ENCODE measurements around the gene ARPC4.

ARPC4 gene

DNA sequence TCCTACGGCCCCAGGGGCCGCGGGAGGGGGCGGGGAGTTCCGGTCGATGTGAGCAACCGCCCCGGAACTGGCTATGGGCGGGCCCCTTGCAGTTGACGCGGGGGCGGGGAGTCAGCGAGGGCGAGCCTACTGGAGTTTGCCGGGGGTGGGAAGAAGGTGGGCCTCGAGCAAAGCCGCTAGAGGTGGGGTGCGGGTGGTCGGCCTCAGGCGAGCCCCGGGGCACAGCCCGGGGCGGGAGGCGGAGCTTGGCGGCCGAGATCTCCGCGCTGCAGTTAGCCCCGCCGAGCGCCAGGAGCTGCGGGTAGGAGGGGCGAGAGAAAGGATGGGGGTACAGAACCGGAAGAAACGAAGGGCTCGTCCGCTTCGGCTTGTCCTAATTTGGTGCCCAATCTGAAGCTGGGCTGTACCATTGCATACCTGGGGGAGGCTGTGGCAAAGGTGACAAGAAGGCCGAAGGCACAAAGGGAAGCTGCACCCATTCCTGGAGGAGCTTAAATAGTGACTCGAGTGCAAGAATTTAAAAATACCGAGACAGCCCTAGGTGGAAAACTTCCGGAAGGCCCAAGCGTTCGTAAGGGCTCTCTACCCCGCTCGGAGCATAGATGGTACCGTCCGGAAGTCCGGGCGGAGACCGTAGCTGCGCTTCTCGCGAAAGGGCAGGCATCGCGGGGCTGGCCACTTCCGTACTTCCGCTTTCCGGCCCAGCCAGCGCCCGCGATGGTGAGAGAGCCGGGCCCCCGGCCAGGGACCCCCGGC lies at the start of gene ARPC4, which contains the start of gene TADA3:
Gene ARPC4, plus strand, starts transcription at position 678 of the 756 bp plus-strand sequence. Its CDS starts 40 bp downstream, at position 718.
Gene TADA3, minus strand, starts transcription at position 69 of the 756 bp plus-strand sequence. CDS start 1,007 bp downstream, outside the sequence.
- DNase-seq: peak; percentile 91

GRCh38 chr3:9743548-9743947 lies 49.3 kb upstream of the ARPC4 start:
- no peak for DNase-seq

- DNase-seq: no peak
Measured at GRCh38 chr3:9744162-9744561, 48.7 kb upstream of the ARPC4 start.

DNA sequence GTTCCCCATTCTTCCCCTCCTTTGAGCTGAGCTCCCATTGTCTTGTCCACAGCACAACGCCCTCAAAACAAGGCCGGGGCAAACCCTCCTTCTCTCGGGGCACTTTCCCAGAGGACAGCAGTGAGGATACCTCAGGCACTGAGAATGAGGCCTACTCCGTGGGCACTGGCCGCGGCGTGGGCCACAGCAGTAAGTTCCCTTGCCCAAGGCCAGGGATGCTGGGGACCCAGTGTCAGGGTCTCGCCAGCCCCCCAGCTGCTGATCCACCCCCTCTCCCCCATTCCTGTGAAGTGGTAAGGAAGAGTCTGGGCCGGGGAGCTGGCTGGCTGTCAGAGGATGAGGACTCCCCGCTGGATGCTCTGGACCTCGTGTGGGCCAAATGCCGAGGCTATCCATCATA lies 47.4 kb upstream of the ARPC4 start:
- no peak for DNase-seq

GRCh38 chr3:9746330-9746729 lies 46.6 kb upstream of the ARPC4 start:
- no peak for DNase-seq

- no peak for DNase-seq
Measured at GRCh38 chr3:9747267-9747666, 45.6 kb upstream of the ARPC4 start.

GRCh38 chr3:9748031-9748430 lies 44.9 kb upstream of the ARPC4 start:
- DNase-seq: no peak

GRCh38 chr3:9749296-9749644 lies 43.6 kb upstream of the ARPC4 start:
- DNase-seq: no peak

DNA sequence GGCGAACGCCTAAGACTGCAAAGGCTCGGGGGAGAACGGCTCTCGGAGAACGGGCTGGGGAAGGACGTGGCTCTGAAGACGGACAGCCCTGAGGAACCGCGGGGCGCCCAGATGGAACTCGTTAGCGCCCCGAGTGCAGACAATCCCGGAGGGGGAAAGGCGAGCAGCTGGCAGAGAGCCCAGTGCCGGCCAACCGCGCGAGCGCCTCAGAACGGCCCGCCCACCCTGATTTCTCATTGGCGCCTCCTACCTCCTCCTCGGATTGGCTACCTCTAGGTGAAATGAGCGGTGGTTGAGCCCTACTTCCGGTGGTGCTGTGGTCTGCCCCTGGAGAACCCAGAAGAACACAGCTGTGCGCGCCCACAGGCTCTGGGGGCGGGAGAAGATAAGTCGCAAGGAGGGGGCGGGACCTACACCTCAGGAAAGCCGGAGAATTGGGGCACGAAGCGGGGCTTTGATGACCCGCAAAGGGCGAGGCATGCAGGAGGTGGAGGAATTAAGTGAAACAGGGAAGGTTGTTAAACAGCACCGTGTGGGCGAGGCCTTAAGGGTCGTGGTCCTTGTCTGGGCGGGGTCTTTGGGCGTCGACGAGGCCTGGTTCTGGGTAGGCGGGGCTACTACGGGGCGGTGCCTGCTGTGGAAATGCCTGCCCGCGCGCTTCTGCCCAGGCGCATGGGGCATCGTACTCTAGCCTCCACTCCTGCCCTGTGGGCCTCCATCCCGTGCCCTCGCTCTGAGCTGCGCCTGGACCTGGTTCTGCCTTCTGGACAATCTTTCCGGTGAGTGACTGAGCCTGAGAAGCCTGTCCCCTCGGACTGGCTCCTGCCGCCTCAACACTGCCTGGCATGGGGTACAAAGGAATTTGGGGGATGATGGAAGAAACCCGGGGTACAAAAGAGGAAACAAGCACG lies 43.0 kb upstream of the ARPC4 start, which contains the start of gene OGG1:
Gene OGG1, plus strand, starts transcription at position 308 of the 911 bp plus-strand sequence. Its CDS starts 335 bp downstream, at position 643.
- DNase-seq: peak; percentile 92

- DNase-seq: no peak
Measured at GRCh38 chr3:9750556-9751411, 42.1 kb upstream of the ARPC4 start.

- DNase-seq: no peak
Measured at GRCh38 chr3:9754678-9755077, 38.2 kb upstream of the ARPC4 start.

DNA sequence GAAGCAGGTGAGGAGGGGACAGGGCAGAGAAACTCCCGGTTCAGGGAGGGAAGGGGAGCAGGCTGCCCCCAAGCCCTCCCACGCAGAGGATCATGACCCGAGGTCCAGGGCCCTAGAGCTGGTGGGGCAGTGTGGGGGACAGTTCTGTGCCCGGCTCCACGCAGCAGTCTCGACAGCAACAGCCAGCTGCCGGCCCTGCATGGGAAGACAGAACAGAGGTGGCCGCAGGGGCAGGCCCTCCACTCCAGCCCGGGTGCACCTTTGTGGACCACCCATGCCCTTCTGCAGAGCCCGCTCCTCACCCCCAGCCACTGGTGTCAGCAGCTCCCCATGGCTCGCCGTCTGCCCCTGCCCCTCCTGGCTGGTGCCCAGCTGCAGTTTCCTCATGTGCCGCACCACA lies 35.5 kb upstream of the ARPC4 start:
- no peak for DNase-seq

DNA sequence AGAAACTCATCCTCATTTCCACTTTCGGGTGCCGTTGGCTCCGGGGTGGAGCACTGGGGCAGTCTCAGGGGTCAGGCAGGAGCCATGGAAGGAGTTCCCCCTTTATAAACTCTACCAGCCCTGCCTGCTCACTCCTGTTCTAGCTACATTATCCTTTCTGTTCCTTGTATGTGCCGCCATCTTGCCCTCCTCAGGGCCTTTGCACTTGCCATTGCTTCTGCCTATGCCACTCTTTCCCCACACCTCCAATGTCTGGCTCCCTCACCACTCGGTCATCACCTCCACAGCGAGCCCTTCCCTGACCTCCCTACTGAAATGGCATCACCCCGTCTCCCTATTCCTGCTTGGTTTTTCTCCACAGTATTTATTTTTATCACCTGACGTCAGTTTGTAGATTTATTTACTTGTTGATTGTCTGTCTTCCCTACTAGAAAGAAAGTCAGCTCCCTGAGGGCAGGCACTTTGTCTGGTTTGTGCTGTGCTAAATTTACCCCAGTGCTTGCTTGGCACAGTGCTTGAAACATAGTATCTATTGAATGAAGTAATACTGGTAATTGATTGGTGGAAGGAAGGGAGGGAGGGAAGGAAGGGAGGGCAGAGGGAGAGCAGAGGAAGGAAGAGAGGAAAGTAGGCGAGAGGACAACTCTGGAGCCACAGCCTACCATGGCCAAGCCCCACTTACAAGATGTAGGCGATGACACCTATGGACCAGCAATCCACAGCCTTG lies 31.9 kb upstream of the ARPC4 start:
- DNase-seq: no peak

DNA sequence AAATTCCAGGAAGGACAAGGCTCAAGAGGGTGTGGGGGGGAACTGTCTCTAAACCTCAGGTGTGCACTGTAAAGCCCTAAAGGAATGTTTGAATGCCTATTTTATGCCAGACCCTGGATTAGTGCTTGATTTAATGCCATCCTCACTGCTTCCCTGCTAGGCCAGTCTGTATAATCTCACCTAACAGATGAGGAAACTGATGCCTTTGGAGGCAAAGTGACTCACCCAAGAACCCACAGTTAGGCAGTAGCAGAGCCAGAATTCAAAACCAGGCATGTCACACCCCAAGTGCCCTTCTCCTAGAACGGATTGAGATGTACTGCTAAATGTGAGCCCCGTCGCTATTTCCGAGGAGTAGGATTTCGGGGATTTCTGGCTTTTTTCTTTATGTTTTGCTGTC lies 31.0 kb upstream of the ARPC4 start:
- DNase-seq: no peak

GRCh38 chr3:9762871-9763270 lies 30.0 kb upstream of the ARPC4 start:
- no peak for DNase-seq

DNA sequence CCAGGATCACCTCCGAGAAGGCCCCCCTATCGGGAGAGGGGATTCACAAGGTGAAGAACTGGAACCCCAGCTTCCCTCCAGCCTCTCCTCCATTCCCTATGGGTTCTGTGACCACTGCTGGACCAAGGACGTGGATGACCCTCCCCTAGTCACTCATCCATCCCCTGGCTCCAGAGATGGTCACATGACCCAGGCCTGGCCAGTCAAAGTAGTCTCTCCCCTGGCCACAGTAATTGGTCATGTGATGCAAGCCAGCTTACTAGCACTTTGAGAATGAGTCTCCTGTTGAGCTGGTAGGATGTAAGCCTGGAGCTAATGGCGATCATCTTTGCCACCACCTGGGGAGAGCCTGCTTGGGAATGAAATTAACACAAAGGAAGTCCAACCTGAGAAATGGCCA lies 27.0 kb upstream of the ARPC4 start:
- no peak for DNase-seq

DNA sequence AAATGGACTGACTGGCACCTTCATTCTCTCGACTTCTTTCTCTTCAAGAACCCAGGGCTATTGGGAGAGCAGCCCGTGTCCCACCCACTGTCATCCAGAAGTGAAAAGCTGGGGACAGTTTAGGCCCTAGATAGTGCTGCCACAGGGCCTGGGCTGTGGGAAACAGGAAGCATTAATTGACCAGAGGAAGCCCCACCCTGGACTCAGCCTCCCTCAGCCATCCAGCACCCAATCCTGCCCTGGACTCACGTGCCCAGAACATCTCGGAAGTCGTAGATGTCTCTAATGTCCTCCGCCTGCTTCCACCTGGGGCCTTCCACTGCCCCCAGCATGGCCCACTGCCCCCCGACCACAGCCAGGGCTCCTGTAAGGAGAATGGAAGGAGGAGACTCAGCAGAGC lies 25.5 kb upstream of the ARPC4 start:
- DNase-seq: no peak

DNA sequence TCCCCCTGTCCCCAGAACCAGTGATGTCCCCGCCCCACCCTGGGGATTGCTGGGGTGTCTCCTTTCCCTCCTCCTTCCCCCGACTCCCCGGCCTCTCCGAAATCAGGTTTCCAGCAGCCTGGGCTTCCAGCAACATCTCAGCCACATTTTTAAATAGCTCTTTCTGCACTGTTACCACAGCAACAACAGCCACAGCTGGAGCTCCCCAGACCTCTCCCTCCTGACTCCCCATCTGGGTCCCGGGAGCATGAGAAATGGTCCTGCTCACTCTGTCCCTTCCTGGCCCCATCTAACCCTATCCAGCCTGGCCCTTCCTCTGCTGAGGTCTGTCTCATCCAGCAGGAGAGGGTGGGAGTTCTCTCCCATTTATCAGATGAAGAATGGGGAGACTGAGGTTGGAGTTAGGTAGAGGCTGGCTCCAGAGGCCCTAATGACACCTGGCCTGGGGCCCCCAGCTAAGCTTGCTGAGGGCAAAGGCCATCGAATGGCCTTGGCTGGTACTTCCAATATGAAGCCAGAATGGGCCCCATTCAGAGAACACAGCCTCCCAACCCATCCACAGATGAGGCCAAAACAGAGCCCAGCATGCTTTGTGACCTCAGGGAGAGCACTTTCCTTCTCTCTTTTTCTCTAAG lies 24.6 kb upstream of the ARPC4 start:
- no peak for DNase-seq

DNA sequence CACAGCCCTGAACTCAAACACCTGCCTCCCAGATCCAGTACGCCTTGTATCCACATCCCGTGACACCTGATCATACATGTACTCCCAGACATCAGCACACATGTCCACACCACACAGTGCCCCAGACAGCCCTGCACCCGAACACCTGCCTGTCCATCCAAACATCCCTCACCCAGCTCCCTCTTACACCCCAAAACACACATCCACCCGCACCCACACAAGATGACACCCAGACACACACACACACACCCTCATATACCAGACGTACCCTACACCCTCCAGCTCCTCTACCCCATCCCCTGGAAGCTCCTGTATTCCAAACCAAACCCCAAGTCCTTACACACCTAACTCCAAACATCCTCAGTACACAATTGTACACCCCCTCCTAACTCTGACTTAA lies 23.9 kb upstream of the ARPC4 start:
- no peak for DNase-seq

GRCh38 chr3:9769426-9770275 lies 23.2 kb upstream of the ARPC4 start, which contains the start of gene CAMK1:
Gene CAMK1, minus strand, starts transcription at chr3:9769947. Its CDS starts 2,198 bp downstream, at chr3:9767749.
- peak; percentile 66 for DNase-seq
